Measurements from ENCODE around the gene CCDC136.

The CCDC136 gene

DNA sequence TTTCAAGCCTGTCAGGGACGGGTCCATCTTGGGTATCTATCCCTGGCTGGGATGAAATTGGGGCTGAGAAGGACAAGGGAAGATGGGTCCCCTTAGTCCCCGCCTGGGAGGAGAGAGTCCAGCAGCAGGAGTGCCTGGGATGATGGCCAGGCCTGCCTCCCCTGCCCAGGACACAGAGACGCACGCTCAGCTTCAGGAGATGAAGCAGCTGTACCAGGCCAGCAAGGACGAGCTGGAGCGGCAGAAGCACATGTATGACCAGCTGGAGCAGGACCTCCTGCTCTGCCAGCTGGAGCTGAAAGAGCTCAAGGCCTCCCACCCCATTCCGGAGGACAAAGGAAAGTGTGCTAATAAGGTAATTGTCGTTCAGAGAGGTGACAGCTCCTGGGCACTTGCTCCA is 15.4 kb downstream of the CCDC136 start:
- POLR2A ChIA-PET, result no interaction called here

DNA sequence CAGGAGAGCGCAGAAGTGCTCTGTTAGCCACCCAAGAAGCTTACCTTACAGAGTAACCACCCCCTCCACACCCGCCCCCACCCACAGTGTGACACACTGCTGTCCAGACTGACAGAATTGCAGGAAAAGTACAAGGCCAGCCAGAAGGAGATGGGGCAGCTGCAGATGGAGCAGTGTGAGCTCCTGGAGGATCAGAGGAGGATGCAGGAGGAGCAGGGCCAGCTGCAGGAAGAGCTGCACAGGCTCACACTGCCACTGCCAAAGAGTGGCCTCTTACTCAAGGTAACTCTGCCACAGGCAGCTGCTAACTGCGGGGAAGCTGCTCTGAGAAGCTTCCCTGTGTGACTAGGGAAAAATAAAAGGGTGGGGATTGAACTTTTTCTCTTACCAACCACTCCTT is 17.6 kb downstream of the CCDC136 start:
- TF ChIP-seq, protein P1, sequence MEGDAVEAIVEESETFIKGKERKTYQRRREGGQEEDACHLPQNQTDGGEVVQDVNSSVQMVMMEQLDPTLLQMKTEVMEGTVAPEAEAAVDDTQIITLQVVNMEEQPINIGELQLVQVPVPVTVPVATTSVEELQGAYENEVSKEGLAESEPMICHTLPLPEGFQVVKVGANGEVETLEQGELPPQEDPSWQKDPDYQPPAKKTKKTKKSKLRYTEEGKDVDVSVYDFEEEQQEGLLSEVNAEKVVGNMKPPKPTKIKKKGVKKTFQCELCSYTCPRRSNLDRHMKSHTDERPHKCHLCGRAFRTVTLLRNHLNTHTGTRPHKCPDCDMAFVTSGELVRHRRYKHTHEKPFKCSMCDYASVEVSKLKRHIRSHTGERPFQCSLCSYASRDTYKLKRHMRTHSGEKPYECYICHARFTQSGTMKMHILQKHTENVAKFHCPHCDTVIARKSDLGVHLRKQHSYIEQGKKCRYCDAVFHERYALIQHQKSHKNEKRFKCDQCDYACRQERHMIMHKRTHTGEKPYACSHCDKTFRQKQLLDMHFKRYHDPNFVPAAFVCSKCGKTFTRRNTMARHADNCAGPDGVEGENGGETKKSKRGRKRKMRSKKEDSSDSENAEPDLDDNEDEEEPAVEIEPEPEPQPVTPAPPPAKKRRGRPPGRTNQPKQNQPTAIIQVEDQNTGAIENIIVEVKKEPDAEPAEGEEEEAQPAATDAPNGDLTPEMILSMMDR (IDR thresholded peaks at IDR 0.05; ENCODE audit: control extremely low read depth, extremely low read depth, low read depth, missing control alignments), result no peak
- ChIA-PET CTCF (interaction anchor here (0.6 to 1.4 kb wide), 3 partner anchors 9 to 74 kb away, joined by 3 to 4 read pairs (median 3); no protein-coding TSS in a partner anchor), POLR2A (interaction anchor here (0.6 kb wide), 1 partner anchor 356 kb away, joined by 3 read pairs; no protein-coding TSS in a partner anchor)
- no peak for DNase-seq (ENCODE audit: extremely low spot score)

More for the DNA sequence above, 15.4 kb downstream of the CCDC136 start:
- TF ChIP-seq, protein P1 (IDR thresholded peaks at IDR 0.05; ENCODE audit: control extremely low read depth, extremely low read depth, low read depth, missing control alignments), result no peak
- no peak for DNase-seq (ENCODE audit: extremely low spot score)
- CTCF ChIA-PET, result interaction anchor here (1.0 to 1.8 kb wide), 4 partner anchors 16 to 73 kb away, joined by 3 to 7 read pairs (median 3); no protein-coding TSS in a partner anchor

DNA sequence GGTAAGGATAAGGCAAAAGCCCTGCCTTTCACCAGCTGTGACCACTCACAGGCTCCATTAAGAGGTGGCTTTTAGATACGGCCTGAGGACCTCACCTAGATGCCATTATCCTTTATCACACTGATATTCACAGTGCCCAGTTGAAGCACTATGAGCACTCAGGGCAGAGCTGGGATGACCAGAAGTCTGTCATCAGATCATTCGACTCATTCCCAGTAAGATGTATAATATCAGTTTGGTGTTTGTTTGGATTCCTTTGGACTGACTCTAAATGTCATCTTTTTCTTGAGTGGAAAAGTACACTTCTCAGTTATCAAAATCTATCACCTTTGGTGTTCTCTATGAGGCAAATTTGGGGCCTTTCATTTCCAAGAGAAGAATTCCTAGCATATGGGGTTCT is 18.7 kb downstream of the CCDC136 start:
- no peak for DNase-seq (ENCODE audit: extremely low spot score)
- CTCF ChIA-PET, result interaction anchor here (1.4 kb wide), 1 partner anchor 8 kb away, joined by 4 read pairs; no protein-coding TSS in a partner anchor
- POLR2A ChIA-PET, result no interaction called here
- TF ChIP-seq, protein P1 (IDR thresholded peaks at IDR 0.05; ENCODE audit: control extremely low read depth, extremely low read depth, low read depth, missing control alignments), result no peak

DNA sequence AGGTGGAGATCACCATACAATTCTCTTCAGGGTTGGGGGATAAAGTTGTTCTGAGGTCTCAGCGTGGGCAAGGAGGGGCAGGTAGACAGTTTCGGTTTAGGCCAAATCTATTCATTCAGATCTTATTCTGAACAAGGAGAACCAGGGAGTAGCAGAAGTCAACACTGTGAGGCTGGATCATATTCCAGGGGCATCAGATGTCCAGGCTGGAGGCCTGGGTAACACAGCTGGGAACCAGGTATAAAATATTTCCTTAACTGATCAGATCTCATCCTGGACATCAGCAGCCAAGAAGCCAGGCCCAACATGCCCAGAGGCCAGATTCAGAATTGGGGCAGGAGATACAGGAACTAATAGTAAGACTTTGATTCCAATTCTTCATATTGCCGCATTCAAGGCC is 19.2 kb downstream of the CCDC136 start:
- ChIA-PET CTCF (no interaction called here), POLR2A (no interaction called here)
- no peak for DNase-seq (ENCODE audit: extremely low spot score)
- TF ChIP-seq, protein P1 (IDR thresholded peaks at IDR 0.05; ENCODE audit: control extremely low read depth, extremely low read depth, low read depth, missing control alignments), result no peak

DNA sequence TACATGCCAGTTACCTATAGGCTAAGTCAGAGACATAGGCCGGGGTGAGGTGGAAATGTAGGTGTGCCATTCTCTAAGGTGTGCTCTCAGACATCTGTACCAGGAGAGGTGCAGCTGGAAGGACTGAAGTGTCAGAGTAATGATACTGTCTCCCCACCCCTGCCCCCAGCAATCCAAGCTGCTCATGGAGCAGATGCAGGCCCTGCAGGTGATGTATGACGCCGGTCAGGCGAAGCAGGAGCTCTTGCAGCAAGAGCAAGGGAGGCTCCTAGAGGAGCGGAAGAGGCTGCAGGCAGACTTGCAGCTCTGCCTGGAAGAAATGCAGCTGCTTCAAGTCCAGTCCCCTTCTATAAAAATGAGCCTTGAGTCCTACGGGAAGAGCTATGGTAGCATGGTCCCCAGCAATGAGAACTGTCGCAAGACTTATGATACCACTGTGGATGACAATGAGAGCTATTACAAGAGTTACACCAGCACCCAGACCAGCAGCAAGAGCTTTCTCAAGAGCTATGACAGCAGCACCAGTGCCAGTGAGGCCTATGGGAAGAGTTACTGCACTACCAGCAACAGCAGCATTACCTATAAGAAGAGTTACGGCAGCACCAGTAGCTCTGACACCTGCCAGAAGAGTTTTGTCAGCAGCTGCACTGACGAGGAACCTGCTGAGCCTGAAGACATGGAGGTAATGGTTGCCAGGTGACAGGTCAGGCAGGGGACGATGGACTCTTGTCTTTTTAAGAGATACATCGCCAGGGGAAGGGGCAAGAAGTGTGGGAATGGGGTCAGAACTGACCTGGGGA is 20.1 kb downstream of the CCDC136 start:
- DNase-seq (ENCODE audit: extremely low spot score), result no peak
- POLR2A ChIA-PET, result no interaction called here
- CTCF ChIA-PET, result interaction anchor here (0.8 to 1.1 kb wide), 2 partner anchors 9 to 30 kb away, joined by 3 read pairs; no protein-coding TSS in a partner anchor
- TF ChIP-seq, protein P1 (IDR thresholded peaks at IDR 0.05; ENCODE audit: control extremely low read depth, extremely low read depth, low read depth, missing control alignments), result no peak

DNA sequence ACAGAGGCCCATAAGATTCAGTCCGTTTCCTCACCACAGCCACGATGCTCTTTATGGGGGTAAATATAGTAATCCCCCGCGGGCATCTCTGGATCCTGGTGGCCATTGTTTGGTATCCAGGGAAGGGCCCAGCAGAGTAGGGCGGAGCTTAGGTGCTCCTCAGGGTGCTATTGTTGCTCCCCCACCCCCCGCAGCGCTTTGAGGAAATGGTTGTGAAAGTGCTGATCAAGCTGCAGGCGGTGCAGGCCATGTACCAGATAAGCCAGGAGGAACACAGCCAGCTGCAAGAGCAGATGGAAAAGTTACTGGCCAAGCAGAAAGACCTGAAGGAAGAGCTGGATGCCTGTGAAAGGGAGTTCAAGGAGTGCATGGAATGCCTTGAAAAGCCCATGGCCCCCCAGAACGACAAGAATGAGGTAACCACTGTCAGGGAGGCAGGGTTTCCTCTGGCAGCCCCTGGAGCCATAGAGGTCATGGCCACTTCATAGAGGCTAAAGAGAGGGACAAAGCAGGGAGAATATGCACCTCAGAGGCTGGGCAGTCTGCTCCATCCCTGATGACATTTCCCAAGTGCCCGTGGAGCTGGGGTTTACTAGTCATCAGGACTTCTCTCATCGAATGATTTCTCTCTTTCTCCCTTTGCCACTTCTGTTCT is 20.9 kb downstream of the CCDC136 start:
- no peak for DNase-seq (ENCODE audit: extremely low spot score)
- ChIA-PET POLR2A (no interaction called here), CTCF (interaction anchor here (0.7 to 1.1 kb wide), 2 partner anchors 8 to 30 kb away, joined by 3 read pairs; no protein-coding TSS in a partner anchor)
- TF ChIP-seq, protein P1 (IDR thresholded peaks at IDR 0.05; ENCODE audit: control extremely low read depth, extremely low read depth, low read depth, missing control alignments), result no peak

All from GM10248 (cell line).